A673 (cell line): Measurements from ENCODE around the gene ECI1. TPM values are rescaled to one million over a fixed set of nuclear protein-coding genes. Genes with fewer than 3 reads are reported as not detected.
"Not testable (repeated sequence)": the region's sequence is repeated elsewhere in the genome, so short reads cannot be mapped to it uniquely, and the experiment has no call there.

Experiments used
- BruUV-seq: library from RNA; stranded (reverse); fragments of 400-500 nt; replicated peaks from 2 replicates; lab custom pipeline; 2021; lab: Mats Ljungman, UMichigan
- CTCF ChIA-PET: fragments of 300-600 bp; sonication (Branson Sonifier 250); formaldehyde crosslinking; loops from one replicate; lab custom pipeline; 2022; ENCODE audit warnings: antibody characterized with exemption; lab: Charles Lee
- POLR2A ChIA-PET: fragments of 300-600 bp; sonication (Branson Sonifier 250); formaldehyde crosslinking; loops from one replicate; lab custom pipeline; 2022; ENCODE audit warnings: antibody characterized with exemption; ENCODE audit not compliant: low non-redundant PET; lab: Charles Lee
- DNase-seq: peaks from one replicate; pipeline ENCODE4 v3.0.0-alpha.2; 2015; ENCODE audit warnings: low spot score
- H3K27ac ChIP-seq: fragments of 200-600 bp; sonication (generic); 2 replicates; pipeline ENCODE4 v1.5.1; 2016; ENCODE audit warnings: mixed run types, low read depth, mild to moderate bottlenecking, mixed read lengths, antibody characterized with exemption, low read length; ENCODE audit not compliant: poor library complexity, severe bottlenecking
- H3K27me3 ChIP-seq: fragments of 200-600 bp; sonication (generic); replicated peaks from 2 replicates; pipeline ENCODE4 v1.6.1; 2017; ENCODE audit warnings: mixed run types, low read depth, mild to moderate bottlenecking, mixed read lengths, antibody characterized with exemption, low read length; ENCODE audit not compliant: insufficient read depth, poor library complexity
- H3K36me3 ChIP-seq: fragments of 200-600 bp; sonication (generic); 2 replicates; pipeline ENCODE4 v1.6.1; 2016; ENCODE audit warnings: mixed run types, mild to moderate bottlenecking, mixed read lengths, antibody characterized with exemption, low read length; ENCODE audit not compliant: insufficient read depth, poor library complexity, severe bottlenecking
- H3K4me1 ChIP-seq: fragments of 200-600 bp; sonication (generic); 2 replicates; pipeline ENCODE4 v1.6.1; 2017; ENCODE audit warnings: mixed run types, mild to moderate bottlenecking, mixed read lengths, antibody characterized with exemption, low read length; ENCODE audit not compliant: insufficient read depth, poor library complexity, severe bottlenecking
- H3K4me3 ChIP-seq: fragments of 200-600 bp; sonication (generic); 2 replicates; pipeline ENCODE4 v1.5.1; 2016; ENCODE audit warnings: low read depth, mixed run types, mild to moderate bottlenecking, mixed read lengths, low read length; ENCODE audit not compliant: poor library complexity, severe bottlenecking
- H3K9me3 ChIP-seq: fragments of 200-600 bp; sonication (generic); 2 replicates; pipeline ENCODE4 v1.6.1; 2016; ENCODE audit warnings: mixed run types, low read depth, mild to moderate bottlenecking, mixed read lengths, antibody characterized with exemption, low read length; ENCODE audit not compliant: poor library complexity, severe bottlenecking
- EZH2 ChIP-seq: fragments of 200-600 bp; sonication (generic); IDR thresholded peaks from 2 replicates; pipeline ENCODE4 v1.6.1; 2017; ENCODE audit warnings: borderline replicate concordance, low read depth, mild to moderate bottlenecking, mixed read lengths, antibody characterized with exemption, low read length; ENCODE audit not compliant: poor library complexity, severe bottlenecking
- intact Hi-C: fragments of 100-400 bp; cut with micrococcal nuclease; formaldehyde crosslinking; loops from one replicate; pipeline ENCODE4 v1.10.0; 2022; ENCODE audit not compliant: unreplicated experiment
- total RNA-seq: library from RNA; stranded (reverse); gene quantifications from 2 replicates; pipeline ENCODE4 v1.2.3, GENCODE V29; 2021
- TF ChIP-seq, protein P1 (sequence below): fragments of 300-800, 200-600 bp; sonication (generic); conservative IDR thresholded peaks from 2 replicates; pipeline ENCODE4 v1.5.1; 2017; ENCODE audit warnings: low read depth, mild to moderate bottlenecking, antibody characterized with exemption, low read length, moderate library complexity, mixed read lengths

ECI1 gene
- total RNA-seq, 1 experiment from 2014 or later, result 55.3 TPM

DNA sequence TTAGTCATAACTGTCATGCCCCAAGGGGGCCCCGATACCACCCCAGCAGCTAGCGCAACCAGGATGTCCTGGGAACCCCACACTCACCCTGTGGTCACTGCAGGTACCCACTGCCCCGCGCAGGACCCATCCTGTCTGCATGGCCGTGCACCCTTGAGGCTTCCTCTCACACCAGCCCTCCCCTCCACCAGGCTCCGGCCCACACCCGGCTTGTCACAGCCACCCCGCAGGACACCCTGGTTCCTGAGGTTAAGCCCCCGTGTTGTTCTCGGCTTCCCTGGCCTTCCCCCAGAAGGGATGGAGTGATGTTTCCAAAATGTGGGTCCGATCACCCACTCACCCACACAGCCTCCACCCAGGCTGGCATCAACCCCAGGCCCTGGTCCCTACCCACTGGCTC lies 7.6 kb downstream of the ECI1 start:
- no peaks in the 10 kb centered on the region for H3K9me3 ChIP-seq
- CTCF ChIA-PET, result no interaction called here
- BruUV-seq, result no TSS peak
- POLR2A ChIA-PET, result no interaction called here
- intact Hi-C loops, result no loop called here
- H3K4me1 ChIP-seq, result no peaks in the 10 kb centered on the region
- H3K27me3 ChIP-seq, result no peaks in the 10 kb centered on the region
- no peak overlapping the region for H3K27ac ChIP-seq
- no peak for TF ChIP-seq EZH2
- TF ChIP-seq, protein P1, sequence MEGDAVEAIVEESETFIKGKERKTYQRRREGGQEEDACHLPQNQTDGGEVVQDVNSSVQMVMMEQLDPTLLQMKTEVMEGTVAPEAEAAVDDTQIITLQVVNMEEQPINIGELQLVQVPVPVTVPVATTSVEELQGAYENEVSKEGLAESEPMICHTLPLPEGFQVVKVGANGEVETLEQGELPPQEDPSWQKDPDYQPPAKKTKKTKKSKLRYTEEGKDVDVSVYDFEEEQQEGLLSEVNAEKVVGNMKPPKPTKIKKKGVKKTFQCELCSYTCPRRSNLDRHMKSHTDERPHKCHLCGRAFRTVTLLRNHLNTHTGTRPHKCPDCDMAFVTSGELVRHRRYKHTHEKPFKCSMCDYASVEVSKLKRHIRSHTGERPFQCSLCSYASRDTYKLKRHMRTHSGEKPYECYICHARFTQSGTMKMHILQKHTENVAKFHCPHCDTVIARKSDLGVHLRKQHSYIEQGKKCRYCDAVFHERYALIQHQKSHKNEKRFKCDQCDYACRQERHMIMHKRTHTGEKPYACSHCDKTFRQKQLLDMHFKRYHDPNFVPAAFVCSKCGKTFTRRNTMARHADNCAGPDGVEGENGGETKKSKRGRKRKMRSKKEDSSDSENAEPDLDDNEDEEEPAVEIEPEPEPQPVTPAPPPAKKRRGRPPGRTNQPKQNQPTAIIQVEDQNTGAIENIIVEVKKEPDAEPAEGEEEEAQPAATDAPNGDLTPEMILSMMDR, result no peak
- no peak for DNase-seq
- no peak overlapping the region for H3K4me3 ChIP-seq
- peaks cover 48% of the 10 kb centered on the region for H3K36me3 ChIP-seq

DNA sequence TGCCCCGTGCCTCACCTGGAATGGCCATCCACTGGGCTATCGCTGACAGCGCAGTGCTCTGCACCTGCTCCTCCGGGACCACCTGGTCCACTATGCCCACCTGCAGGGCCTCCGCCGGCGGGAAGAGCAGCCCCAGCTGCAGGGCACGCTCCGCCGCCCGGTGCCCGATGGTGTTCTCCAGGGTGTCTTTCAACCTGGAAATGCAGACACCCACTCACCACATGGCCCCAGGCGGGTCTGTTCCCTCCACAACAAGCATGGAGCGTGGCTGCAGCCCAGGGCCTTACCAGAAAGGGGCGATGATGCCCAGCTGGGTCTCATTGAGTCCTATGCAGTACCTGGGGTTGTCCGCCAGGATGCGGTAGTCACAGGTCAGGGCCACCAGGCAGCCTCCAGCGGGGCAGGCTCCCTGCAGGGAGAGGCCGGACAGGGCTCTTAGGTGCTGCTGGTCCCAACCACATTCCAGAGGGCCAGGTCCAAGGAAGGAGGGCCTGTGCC lies 8.3 kb downstream of the ECI1 start:
- ChIA-PET POLR2A (no interaction called here), CTCF (no interaction called here)
- Histone ChIP-seq H3K4me3 (no peak overlapping the region), H3K27me3 (no peaks in the 10 kb centered on the region), H3K9me3 (no peaks in the 10 kb centered on the region), H3K36me3 (peaks cover 48% of the 10 kb centered on the region), H3K27ac (no peak overlapping the region), H3K4me1 (no peaks in the 10 kb centered on the region)
- no peak for DNase-seq
- TF ChIP-seq EZH2, result no peak
- TF ChIP-seq, protein P1, result no peak
- BruUV-seq, result no TSS peak
- intact Hi-C loops, result no loop called here

DNA sequence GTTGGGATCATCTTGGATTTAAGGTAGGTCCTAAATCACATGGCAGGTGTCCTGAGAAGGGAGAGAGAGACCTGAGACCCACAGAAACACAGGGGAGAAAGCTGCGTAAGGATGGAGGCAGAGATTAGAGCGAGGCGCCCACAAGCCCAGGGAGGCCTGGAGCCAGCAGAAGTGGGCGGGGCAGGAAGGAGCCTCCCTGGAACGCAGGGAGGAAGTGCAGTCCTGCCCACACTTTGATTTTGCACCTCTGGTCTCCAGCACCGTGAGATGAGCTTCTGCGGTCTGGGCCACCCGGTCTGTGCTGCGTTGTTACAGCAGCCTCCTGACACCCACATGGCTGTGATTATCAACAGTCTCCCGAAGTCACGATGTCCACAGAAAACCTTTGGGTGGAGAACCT lies 8.8 kb downstream of the ECI1 start:
- no peaks in the 10 kb centered on the region for H3K9me3 ChIP-seq
- ChIA-PET CTCF (no interaction called here), POLR2A (no interaction called here)
- intact Hi-C loops, result no loop called here
- H3K4me3 ChIP-seq, result no peak overlapping the region
- DNase-seq, result no peak
- H3K4me1 ChIP-seq, result no peaks in the 10 kb centered on the region
- no TSS peak for BruUV-seq
- H3K27ac ChIP-seq, result no peak overlapping the region
- no peaks in the 10 kb centered on the region for H3K27me3 ChIP-seq
- peaks cover 48% of the 10 kb centered on the region for H3K36me3 ChIP-seq
- no peak for TF ChIP-seq EZH2
- TF ChIP-seq, protein P1, result no peak

DNA sequence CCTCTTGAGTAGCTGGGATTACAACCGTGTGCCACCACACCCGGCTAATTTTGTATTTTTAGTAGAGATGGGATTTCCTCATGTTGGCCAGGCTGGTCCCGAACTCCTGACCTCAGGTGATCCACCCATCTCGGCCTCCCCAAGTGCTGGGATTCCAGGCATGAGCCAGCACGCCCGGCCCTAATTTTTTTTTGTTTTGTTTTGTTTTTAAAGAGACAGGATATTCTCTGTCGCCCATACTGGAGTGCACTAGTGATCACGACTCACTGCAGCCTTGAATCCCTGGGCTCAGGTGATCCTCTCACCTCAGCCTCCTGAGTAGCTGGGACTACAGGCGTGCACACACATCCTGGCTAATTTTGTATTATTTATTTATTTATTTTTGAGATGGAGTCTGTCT lies 11.1 kb downstream of the ECI1 start:
- TSS peak; percentile 22 for BruUV-seq
- CTCF ChIA-PET, result not testable (repeated sequence)

More for the DNA sequence above, 11.1 kb downstream of the ECI1 start:
- H3K27ac ChIP-seq, POLR2A ChIA-PET, intact Hi-C loops, H3K4me1 ChIP-seq, DNase-seq, H3K9me3 ChIP-seq, H3K4me3 ChIP-seq, H3K27me3 ChIP-seq: not testable (repeated sequence)
- peaks cover 38% of the 10 kb centered on the region for H3K36me3 ChIP-seq
